ENCODE measurements around the gene TMPO.

Gene TMPO, protein sequence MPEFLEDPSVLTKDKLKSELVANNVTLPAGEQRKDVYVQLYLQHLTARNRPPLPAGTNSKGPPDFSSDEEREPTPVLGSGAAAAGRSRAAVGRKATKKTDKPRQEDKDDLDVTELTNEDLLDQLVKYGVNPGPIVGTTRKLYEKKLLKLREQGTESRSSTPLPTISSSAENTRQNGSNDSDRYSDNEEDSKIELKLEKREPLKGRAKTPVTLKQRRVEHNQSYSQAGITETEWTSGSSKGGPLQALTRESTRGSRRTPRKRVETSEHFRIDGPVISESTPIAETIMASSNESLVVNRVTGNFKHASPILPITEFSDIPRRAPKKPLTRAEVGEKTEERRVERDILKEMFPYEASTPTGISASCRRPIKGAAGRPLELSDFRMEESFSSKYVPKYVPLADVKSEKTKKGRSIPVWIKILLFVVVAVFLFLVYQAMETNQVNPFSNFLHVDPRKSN

DNA sequence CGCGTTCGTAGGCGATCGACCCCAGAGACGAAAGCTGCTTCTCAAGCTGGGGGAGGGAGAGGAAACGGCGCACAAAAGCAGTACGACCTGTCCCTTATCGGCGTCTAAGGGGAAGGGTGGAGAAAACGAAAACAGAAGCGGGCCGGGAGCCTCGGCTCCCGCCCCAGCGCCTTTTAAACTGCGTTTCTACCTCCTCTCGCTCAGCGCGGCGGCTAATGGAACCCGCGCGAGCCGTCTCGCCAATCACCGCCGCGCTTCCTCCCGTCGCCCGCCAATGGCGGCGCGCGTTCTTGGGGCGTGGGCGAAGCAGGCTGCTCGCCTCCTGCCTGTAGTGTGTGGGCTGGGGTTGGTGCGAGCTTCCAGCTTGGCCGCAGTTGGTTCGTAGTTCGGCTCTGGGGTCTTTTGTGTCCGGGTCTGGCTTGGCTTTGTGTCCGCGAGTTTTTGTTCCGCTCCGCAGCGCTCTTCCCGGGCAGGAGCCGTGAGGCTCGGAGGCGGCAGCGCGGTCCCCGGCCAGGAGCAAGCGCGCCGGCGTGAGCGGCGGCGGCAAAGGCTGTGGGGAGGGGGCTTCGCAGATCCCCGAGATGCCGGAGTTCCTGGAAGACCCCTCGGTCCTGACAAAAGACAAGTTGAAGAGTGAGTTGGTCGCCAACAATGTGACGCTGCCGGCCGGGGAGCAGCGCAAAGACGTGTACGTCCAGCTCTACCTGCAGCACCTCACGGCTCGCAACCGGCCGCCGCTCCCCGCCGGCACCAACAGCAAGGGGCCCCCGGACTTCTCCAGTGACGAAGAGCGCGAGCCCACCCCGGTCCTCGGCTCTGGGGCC is at the start of gene TMPO:
Gene TMPO, plus strand, starts transcription at position 304 of the 824 bp plus-strand sequence. Its CDS starts 278 bp downstream, at position 582.
- peak; percentile 76 for DNase-seq (ENCODE audit: low read depth, low spot score)
- H3K27ac ChIP-seq (ENCODE audit: low read length): peak within 1 kb of the TSS; percentile 7
- no CpG with 5 or more reads among the region's 88 CpGs for WGBS (ENCODE audit: insufficient coverage, insufficient read length)
- H3K27me3 ChIP-seq (ENCODE audit: control insufficient read depth, insufficient read depth, low read length): no peaks in the 10 kb centered on the region
- H3K36me3 ChIP-seq (ENCODE audit: control insufficient read depth, insufficient read depth, low read length): no peaks in the 10 kb centered on the region
- H3K4me3 ChIP-seq (ENCODE audit: low read length): peak within 1 kb of the TSS; percentile 82
- no peaks in the 10 kb centered on the region for H3K9me3 ChIP-seq (ENCODE audit: control insufficient read depth, insufficient read depth, low read length)
- no peaks in the 10 kb centered on the region for H3K4me1 ChIP-seq (ENCODE audit: control insufficient read depth, insufficient read depth, low read length)

DNA sequence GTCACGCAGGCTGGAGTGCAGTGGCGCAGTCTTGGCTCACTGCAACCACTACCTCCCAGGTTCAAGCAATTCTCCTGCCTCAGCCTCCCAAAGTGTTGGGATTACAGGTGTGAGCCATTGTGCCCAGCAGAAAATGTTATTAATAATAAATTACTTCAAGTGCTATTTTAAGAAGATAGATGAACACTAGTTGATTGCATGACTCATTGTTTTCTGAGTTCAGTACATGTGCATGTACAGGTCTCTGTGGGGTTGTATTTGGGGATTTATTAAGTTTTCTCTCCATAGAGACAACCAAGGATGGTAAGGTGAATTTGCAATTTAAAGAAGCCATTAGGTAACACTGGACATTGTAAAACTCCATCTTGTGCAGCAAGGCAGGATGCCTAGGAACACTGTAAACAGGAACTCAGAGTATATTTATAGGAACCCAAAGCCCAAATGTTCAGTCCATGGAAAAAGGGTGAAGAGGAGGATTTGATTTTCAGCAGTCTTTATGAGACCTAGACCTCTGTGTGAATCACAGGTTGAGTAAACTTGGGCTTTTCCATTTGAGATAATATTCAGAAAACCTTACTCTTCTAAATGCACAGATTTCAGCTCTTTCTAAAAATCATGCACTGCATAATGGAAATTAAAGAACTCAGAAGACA is 49.3 kb upstream of the TMPO start:
- H3K4me1 ChIP-seq (ENCODE audit: control insufficient read depth, insufficient read depth, low read length): no peaks in the 10 kb centered on the region
- no peaks in the 10 kb centered on the region for H3K27me3 ChIP-seq (ENCODE audit: control insufficient read depth, insufficient read depth, low read length)
- no peaks in the 10 kb centered on the region for H3K9me3 ChIP-seq (ENCODE audit: control insufficient read depth, insufficient read depth, low read length)
- DNase-seq (ENCODE audit: low read depth, low spot score): no peak
- H3K36me3 ChIP-seq (ENCODE audit: control insufficient read depth, insufficient read depth, low read length): no peaks in the 10 kb centered on the region
- WGBS (ENCODE audit: insufficient coverage, insufficient read length): no CpG with 5 or more reads among the region's 2 CpGs
- H3K27ac ChIP-seq (ENCODE audit: low read length): no peak overlapping the region
- no peak overlapping the region for H3K4me3 ChIP-seq (ENCODE audit: low read length)

DNA sequence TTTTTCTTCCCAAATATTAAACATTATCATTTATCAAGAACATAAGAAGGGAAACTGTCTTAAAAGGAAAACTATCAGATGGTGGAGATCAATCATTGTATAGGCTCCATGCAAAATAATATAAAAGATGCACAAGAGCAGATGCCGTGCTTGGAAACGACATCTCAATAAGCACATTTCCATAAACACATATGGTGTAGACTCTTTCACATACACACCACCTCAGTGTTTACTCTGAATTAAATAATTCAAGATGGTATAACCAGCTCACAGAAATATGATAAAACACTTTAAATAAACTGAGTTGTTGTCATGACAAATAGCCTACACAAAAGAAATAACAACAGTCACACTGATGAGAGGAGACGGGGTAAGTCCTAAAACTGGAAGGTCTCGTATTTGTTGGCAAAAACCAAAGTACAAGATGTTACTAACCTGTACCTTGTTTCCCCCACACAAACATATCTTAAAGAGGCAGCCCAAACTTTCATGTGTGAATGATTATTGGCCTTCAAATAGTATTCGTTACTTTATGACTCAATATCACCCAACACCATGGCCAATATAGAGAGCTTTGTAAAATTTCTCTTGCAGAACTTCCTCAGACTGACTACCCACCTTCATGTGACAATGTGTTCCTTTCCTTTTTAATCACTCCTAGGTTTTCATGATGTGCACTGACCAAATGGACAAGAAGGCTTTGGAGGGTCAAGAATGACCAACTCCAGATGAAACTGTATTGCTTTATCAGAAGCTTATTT is 48.6 kb upstream of the TMPO start:
- H3K27me3 ChIP-seq (ENCODE audit: control insufficient read depth, insufficient read depth, low read length): no peaks in the 10 kb centered on the region
- no peaks in the 10 kb centered on the region for H3K9me3 ChIP-seq (ENCODE audit: control insufficient read depth, insufficient read depth, low read length)
- no CpG with 5 or more reads among the region's 5 CpGs for WGBS (ENCODE audit: insufficient coverage, insufficient read length)
- no peak overlapping the region for H3K27ac ChIP-seq (ENCODE audit: low read length)
- no peak overlapping the region for H3K4me3 ChIP-seq (ENCODE audit: low read length)
- no peaks in the 10 kb centered on the region for H3K36me3 ChIP-seq (ENCODE audit: control insufficient read depth, insufficient read depth, low read length)
- no peaks in the 10 kb centered on the region for H3K4me1 ChIP-seq (ENCODE audit: control insufficient read depth, insufficient read depth, low read length)
- no peak for DNase-seq (ENCODE audit: low read depth, low spot score)

DNA sequence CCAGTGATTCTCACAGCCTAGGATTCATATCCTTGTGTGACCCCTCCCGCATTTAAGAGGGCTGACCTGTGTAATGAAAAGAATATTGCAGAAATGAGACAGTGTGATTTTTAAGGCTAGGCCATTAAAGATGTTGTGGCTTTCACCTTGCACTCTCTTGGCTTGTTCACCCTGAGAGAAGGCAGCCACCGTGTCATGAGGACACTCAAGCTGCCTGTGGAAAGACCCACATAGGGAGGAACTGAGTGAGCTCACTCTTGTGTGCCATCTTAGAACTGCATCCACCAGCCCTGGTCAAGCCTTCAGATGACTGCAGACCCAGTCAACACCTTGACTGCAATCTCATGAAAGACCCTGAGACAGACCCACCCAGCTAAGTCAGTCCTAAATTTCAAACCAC is 46.3 kb upstream of the TMPO start:
- no CpG with 5 or more reads among the region's 2 CpGs for WGBS (ENCODE audit: insufficient coverage, insufficient read length)
- no peak overlapping the region for H3K4me3 ChIP-seq (ENCODE audit: low read length)
- no peak overlapping the region for H3K27ac ChIP-seq (ENCODE audit: low read length)
- no peaks in the 10 kb centered on the region for H3K9me3 ChIP-seq (ENCODE audit: control insufficient read depth, insufficient read depth, low read length)
- DNase-seq (ENCODE audit: low read depth, low spot score): no peak
- H3K36me3 ChIP-seq (ENCODE audit: control insufficient read depth, insufficient read depth, low read length): no peaks in the 10 kb centered on the region
- no peaks in the 10 kb centered on the region for H3K4me1 ChIP-seq (ENCODE audit: control insufficient read depth, insufficient read depth, low read length)
- no peaks in the 10 kb centered on the region for H3K27me3 ChIP-seq (ENCODE audit: control insufficient read depth, insufficient read depth, low read length)

DNA sequence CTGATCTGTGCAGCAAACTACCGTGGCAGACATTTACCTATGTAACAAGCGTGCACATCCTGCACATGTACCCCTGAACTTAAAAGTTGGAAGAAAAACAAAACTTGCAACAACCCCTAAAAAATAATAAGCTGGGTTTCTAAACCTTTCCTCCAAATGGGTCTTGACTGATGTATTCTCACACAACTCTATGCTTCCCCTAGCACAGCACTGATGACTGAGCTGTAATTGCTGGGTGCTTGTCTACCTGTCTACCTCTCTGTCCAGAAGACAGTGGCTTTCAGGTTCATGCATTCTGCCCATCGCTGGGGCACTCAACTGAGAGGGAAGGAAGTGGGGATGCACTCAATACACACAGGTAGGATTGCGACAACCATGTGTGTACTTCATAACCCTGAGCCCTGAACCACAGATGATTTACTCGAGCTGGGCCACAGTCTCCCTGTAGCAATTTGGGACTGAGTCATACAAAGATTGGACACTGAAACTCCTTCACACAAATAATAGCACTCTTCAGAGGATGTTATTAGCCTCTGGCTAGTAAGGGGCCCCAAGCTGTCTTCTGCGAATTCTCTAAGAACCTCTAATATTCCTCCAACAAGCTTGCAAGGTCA is 44.8 kb upstream of the TMPO start:
- H3K9me3 ChIP-seq (ENCODE audit: control insufficient read depth, insufficient read depth, low read length): no peaks in the 10 kb centered on the region
- H3K36me3 ChIP-seq (ENCODE audit: control insufficient read depth, insufficient read depth, low read length): no peaks in the 10 kb centered on the region
- H3K4me1 ChIP-seq (ENCODE audit: control insufficient read depth, insufficient read depth, low read length): no peaks in the 10 kb centered on the region
- H3K27ac ChIP-seq (ENCODE audit: low read length): no peak overlapping the region
- no CpG with 5 or more reads among the region's 6 CpGs for WGBS (ENCODE audit: insufficient coverage, insufficient read length)
- DNase-seq (ENCODE audit: low read depth, low spot score): no peak
- no peak overlapping the region for H3K4me3 ChIP-seq (ENCODE audit: low read length)
- no peaks in the 10 kb centered on the region for H3K27me3 ChIP-seq (ENCODE audit: control insufficient read depth, insufficient read depth, low read length)

DNA sequence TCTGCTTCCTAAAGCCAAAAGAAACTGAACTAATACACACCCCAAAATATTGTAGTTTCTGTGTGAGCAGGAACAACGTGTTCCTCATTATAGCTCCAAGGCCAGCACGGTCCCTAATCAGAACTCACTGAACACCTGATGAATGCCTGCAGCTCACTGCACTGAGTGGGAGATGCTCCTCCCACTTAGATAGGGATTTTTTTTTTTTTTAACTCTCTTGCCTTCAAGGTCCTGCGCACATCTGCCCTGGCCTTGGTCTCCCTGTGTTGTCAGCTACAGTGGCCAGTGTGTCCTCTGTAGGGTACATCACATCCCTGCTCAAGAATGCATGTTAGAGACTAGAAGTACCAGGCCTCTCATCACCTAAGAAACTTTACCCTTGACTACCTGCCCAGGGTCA is 44.3 kb upstream of the TMPO start:
- WGBS (ENCODE audit: insufficient coverage, insufficient read length): no CpG with 5 or more reads among the region's 3 CpGs

DNA sequence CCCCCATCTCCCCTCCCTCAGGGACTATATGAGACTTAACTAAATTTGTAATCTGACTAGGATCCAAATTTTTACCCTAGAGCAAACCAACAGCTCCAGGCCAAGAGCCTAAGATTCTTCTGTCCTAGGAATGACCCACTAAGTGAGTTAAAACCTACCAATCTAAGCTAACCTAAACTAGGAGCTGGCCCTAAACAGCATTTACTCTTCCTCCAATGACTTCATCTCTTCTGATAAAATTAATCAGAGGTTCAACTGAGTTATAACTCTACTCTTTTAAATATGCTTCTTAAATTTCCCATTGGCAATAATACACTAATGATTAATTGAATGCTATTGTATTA is 39.9 kb upstream of the TMPO start:
- H3K9me3 ChIP-seq (ENCODE audit: control insufficient read depth, insufficient read depth, low read length): no peaks in the 10 kb centered on the region
- H3K27me3 ChIP-seq (ENCODE audit: control insufficient read depth, insufficient read depth, low read length): no peaks in the 10 kb centered on the region
- H3K4me1 ChIP-seq (ENCODE audit: control insufficient read depth, insufficient read depth, low read length): no peaks in the 10 kb centered on the region
- DNase-seq (ENCODE audit: low read depth, low spot score): no peak
- H3K27ac ChIP-seq (ENCODE audit: low read length): no peak overlapping the region
- H3K4me3 ChIP-seq (ENCODE audit: low read length): no peak overlapping the region
- no peaks in the 10 kb centered on the region for H3K36me3 ChIP-seq (ENCODE audit: control insufficient read depth, insufficient read depth, low read length)

More for the DNA sequence above, 44.3 kb upstream of the TMPO start:
- H3K9me3 ChIP-seq (ENCODE audit: control insufficient read depth, insufficient read depth, low read length): no peaks in the 10 kb centered on the region
- no peak overlapping the region for H3K27ac ChIP-seq (ENCODE audit: low read length)
- H3K27me3 ChIP-seq (ENCODE audit: control insufficient read depth, insufficient read depth, low read length): no peaks in the 10 kb centered on the region
- no peaks in the 10 kb centered on the region for H3K4me1 ChIP-seq (ENCODE audit: control insufficient read depth, insufficient read depth, low read length)
- DNase-seq (ENCODE audit: low read depth, low spot score): no peak
- H3K4me3 ChIP-seq (ENCODE audit: low read length): no peak overlapping the region
- H3K36me3 ChIP-seq (ENCODE audit: control insufficient read depth, insufficient read depth, low read length): no peaks in the 10 kb centered on the region

DNA sequence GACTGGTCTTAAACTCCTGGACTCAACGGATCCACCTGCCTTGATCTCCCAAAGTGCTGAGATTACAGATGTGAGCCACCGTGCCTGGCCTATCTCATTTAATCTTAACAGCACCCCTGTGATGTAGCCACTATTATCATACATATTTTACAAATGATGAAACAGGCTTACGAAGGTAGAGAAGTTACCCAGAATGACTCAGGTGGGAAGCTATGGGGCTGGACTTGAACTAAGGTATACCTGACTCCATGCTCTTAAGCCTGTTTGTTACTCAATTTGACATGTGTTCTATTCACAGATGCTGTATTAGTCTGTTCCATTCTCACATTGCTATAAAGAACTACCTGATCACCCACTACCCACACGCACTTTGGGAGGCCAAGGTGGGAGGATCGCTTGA is 36.8 kb upstream of the TMPO start:
- WGBS (ENCODE audit: insufficient coverage, insufficient read length): no CpG with 5 or more reads among the region's 5 CpGs
- Histone ChIP-seq H3K27ac (ENCODE audit: low read length) (no peak overlapping the region), H3K27me3 (ENCODE audit: control insufficient read depth, insufficient read depth, low read length) (no peaks in the 10 kb centered on the region), H3K4me1 (ENCODE audit: control insufficient read depth, insufficient read depth, low read length) (no peaks in the 10 kb centered on the region), H3K4me3 (ENCODE audit: low read length) (no peak overlapping the region), H3K9me3 (ENCODE audit: control insufficient read depth, insufficient read depth, low read length) (no peaks in the 10 kb centered on the region), H3K36me3 (ENCODE audit: control insufficient read depth, insufficient read depth, low read length) (no peaks in the 10 kb centered on the region)
- no peak for DNase-seq (ENCODE audit: low read depth, low spot score)

DNA sequence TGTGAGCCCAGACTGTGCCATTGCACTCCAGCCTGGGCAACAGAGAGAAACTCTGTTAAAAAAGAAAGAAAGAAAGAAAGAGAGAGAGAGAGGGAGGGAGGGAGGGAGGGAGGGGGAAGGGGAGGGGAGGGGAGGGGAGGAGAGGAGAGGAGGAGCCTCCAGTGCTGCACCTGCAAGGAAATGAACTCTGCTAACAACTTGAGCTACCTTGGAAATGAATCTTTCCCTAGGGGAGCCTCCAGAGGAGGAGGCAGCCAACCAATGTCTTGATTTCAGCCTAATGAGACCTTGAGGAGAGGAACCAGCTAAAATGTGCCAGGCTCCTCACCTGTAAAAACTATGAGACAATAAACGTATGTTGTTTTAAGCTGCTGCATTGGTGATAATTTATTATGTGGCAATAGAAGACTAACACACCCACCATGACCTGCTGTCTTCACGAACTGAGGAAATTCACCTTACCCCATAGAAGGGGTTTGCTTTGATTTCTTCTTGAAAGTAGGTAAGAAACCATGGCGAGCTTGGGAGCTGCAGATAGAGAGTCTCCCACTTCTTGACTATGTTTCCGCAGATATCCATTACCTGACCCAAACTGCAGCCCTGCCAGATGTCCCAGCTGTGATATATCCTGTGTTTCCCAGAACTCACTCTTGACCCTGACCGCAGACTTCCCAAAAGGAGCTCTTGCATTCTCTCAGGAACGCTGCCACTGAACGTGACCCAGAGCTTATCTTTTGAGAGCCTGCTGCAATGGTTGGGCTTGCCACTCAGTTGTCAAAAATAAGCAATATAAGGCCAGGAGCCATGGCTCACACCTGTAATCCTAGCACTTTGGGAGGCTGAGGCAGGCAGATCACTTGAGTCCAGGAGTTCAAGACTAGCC is 31.5 kb upstream of the TMPO start:
- Histone ChIP-seq H3K27ac (ENCODE audit: low read length) (no peak overlapping the region), H3K36me3 (ENCODE audit: control insufficient read depth, insufficient read depth, low read length) (no peaks in the 10 kb centered on the region), H3K9me3 (ENCODE audit: control insufficient read depth, insufficient read depth, low read length) (no peaks in the 10 kb centered on the region), H3K4me1 (ENCODE audit: control insufficient read depth, insufficient read depth, low read length) (no peaks in the 10 kb centered on the region), H3K4me3 (ENCODE audit: low read length) (no peak overlapping the region), H3K27me3 (ENCODE audit: control insufficient read depth, insufficient read depth, low read length) (no peaks in the 10 kb centered on the region)
- WGBS (ENCODE audit: insufficient coverage, insufficient read length): no CpG with 5 or more reads among the region's 7 CpGs
- no peak for DNase-seq (ENCODE audit: low read depth, low spot score)
